Bone marrow (tissue), 2 donors: ENCODE results near the gene FHOD3.

Experiments used
- DNase-seq, 2 donors: peaks; one replicate each; lab custom pipeline; 2025; lab: John Stamatoyannopoulos, UW

FHOD3 gene

DNA sequence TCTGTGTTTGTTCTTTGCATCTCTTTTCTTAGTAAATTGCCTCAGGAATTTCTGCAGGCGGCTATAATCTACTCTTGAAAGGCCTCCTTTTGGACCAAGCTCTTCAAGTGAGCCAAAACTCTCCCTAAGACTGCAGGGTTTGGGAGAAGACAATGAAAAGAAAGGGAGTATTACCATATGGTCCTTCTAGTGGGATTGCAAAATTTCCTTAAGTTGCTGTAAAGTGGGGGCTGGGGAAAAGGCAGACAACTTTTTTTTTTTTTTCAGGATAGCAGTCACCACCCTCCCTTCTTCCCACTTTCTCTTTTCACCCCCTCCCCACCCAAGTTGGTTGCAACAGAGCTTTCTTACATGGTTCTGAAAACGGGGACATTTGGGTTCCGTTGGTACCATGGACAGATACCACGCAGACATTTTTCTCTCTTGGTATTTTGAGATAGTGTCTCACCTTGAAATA is 183.7 kb downstream of the FHOD3 start:
- DNase-seq = no peak

GRCh38 chr18:36481935-36482334 is 184.4 kb downstream of the FHOD3 start:
- no peak for DNase-seq

- DNase-seq = no peak
Observed at GRCh38 chr18:36484591-36484990, 187.1 kb downstream of the FHOD3 start.

- DNase-seq = no peak
Observed at GRCh38 chr18:36485772-36486171, 188.3 kb downstream of the FHOD3 start.

DNA sequence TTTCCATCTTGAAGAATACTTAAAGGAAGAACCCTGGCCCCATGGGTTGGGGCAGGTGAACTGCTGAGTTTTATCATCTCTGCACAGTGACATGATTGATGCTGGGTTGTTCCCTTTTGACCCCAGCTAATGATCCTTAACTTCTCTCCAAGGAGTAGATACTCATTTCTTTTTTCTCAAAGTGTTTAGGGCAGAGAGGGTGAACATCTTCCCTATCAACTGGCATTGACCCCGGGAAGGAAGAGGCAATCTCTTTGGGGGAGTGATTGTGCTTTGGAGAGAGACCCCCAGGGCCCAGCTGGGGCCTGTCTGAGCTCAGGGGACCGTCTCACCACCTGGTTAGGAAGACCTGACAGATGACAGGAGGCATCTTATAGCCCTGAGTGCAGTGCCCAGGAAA is 190.6 kb downstream of the FHOD3 start:
- no peak for DNase-seq

DNA sequence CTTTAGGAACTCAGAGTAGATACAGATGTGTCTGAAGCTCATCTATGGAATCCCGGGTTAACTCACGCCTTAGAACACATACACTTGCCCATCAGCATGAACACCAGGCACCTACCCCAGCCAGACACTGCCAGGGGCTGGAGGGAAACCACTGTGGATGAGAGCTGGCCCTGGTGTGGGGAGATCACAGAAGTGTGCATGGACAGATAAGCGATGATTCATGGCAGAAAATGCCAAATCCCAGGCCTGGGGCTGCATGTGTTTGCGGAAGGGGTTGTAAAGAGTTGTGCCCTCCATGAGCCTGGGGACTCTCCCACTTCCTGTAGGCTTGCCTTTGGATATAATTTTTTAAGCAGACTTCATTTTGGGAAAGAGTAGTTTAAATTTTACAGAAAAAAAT is 193.4 kb downstream of the FHOD3 start:
- no peak for DNase-seq

DNA sequence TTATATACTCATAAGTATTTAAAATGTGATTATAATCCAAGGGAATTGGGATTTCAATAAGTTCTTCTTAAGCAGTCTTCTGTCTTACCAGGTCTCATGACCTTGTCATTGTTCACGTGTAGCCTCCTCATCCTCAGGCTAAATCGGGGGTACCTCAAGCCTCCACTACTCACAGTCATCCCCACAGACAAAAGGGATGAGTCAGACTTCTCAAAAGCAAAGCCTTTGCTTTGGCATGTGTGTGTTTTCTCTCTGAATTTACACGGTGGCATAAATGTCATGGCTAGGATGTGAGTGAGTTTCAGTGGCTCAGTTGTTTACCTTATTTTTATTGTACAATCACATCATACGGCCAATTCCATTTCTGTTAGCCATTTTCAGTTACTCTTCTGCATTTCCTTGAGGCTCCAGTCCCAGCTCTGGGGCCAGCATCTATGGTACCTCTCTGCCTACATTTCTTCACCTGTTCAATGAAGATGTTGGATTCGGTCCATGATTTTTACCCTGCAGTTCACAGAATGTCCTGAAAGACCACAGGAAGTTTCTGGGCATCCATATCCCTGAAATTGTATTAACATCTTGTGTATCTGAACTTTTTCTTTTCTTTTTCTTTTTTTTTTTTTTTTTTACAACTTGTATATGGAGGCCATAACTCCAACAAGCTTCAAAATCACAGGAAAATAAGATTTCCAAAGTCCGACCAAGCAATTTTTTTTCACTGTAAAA is 195.3 kb downstream of the FHOD3 start:
- no peak for DNase-seq

DNA sequence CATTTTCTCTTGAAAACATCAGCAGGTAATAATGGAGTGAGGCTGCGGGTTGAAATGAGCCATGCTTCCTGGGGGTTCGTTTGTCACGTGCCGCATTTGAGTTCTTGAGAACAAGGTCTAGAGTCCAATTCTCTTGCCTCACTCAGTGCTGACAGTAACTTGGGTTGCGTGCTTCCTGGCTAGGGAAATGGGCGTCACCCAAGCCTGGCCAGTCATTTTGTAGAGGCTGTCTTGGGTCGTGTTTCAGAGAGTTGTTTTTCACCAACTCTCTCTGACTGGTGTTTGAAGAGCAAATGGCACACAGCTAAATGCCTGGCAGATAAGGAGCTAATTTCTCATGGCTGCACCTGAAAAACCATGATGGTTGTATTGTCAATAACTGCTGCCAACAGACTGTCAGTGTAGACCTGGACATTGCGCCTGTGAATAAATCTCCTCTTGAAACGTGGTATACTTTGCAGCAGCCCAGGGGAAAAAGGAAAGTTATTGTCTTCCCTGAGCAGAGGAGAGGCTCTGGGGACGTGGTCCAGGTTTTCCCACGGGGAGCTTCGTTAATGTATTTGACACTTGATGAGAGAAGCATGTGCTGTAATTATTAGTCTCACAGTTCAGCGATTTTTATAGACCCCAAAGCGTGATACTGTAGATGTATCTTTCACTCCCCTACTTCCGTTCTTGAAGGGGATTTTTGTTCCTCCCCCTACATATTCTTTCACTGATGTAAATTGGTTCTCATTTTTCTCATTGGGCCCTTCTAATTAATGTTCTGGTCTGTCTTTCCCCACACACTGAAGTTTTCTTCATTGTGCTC is 196.0 kb downstream of the FHOD3 start:
- DNase-seq = no peak

GRCh38 chr18:36494160-36494437 is 196.6 kb downstream of the FHOD3 start:
- DNase-seq = no peak

- DNase-seq = no peak
Observed at GRCh38 chr18:36496022-36496421, 198.5 kb downstream of the FHOD3 start.

GRCh38 chr18:36499938-36500337 is 202.4 kb downstream of the FHOD3 start:
- no peak for DNase-seq

GRCh38 chr18:36501100-36501499 is 203.6 kb downstream of the FHOD3 start:
- DNase-seq = no peak

GRCh38 chr18:36503477-36503876 is 206.0 kb downstream of the FHOD3 start:
- no peak for DNase-seq

GRCh38 chr18:36504928-36505327 is 207.4 kb downstream of the FHOD3 start:
- no peak for DNase-seq

DNA sequence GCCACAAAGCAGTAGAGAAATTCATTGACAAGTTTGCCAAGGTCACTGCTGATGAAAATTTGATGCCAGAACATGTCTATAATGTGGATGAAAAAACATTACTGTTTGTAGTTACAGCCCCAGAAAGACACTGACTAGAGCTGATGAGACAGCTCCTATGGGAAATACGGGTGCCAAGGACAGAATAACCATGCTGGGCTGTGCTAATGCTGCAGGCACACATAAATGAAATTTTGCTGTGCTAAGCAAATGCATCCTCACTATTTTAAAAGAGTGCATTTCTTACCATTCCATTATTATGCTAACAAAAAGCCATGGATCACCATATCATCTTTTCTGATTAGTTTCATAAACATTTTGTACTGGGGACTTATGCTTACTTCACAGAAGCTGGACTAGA is 208.2 kb downstream of the FHOD3 start:
- DNase-seq = no peak

GRCh38 chr18:36509646-36510197 is 212.2 kb downstream of the FHOD3 start:
- DNase-seq = no peak

DNA sequence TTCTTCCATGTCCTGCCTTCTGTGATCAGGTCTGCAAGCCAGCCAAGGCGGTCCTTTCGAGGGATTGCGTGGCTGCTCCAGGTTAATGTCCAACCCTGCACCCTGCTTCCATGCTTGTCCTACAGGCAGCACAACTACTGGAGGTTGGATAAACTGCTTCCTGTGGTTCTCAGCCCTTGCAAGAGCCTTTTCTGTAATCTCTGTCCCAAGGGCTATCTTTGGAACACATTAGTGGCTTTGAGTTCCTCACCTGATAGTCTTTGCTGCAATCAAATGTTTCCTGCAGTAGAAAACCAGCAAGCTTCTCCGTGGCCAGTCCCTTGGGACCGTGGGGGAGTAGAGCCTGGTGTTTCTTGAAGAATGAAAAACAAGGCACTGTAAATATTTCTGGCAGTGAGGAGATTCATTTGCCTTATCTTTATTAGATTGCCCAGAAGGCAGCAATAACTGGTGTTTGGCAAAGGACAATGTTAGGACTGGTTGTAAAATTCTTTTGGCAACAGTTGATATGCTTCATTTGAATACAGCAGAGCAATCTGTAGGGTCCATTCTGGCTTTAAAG is 214.4 kb downstream of the FHOD3 start:
- no peak for DNase-seq

DNA sequence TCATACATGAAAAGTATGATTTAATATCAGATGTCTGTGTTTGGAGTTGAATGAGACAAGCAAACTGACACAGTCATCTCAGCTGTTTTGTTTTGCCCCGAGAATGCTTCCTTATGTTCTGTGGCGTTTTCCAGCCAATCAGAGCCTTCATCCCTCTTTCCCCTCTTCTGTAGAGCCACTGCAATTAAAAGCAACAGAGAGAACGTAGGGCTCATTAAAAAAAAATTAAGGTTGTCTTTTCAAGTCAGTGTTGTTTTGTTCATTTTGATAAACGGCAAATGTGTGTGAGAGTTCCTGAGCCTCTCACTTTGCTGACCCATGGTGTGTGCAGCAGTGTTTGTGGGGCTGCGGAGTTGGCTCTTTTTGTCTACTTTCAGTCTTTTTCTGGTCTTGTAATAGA is 216.0 kb downstream of the FHOD3 start:
- no peak for DNase-seq

GRCh38 chr18:36514778-36515177 is 217.3 kb downstream of the FHOD3 start:
- no peak for DNase-seq

- DNase-seq = no peak
Observed at GRCh38 chr18:36516258-36516657, 218.7 kb downstream of the FHOD3 start.

DNA sequence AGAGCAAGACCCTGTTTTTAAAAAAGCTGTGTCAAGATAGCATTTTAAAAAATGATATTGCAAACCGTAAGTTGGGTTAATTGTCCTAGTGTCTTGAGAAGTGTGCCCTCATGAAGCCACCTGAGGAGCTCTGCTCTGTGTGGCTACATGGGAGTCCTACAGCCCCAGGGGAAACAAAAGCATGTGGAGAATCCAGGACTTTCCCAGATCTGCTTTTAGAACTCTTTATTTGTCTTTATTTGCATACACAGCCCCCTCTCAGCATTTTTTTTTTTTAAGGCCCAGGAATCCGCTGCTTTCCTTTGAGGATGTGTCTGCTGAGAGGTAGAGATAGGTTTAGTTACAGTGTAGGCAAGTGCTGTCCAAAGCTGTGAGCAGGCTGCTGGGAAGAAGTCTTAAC is 219.2 kb downstream of the FHOD3 start:
- no peak for DNase-seq

- no peak for DNase-seq
Observed at GRCh38 chr18:36518839-36519238, 221.3 kb downstream of the FHOD3 start.

GRCh38 chr18:36519358-36519757 is 221.8 kb downstream of the FHOD3 start:
- DNase-seq = no peak
